Ectodermal cell (in vitro differentiated cells): ENCODE data around the gene STX7.

ENCODE experiments used
- H3K27ac ChIP-seq: 2 replicates; pipeline ENCODE4 v1.7.0; 2013; ENCODE audit warnings: mild to moderate bottlenecking, low read depth, low read length; ENCODE audit not compliant: insufficient read depth, poor library complexity, severe bottlenecking
- H3K27me3 ChIP-seq: 2 replicates; pipeline ENCODE4 v1.7.0; 2013; ENCODE audit warnings: mild to moderate bottlenecking, low read length; ENCODE audit not compliant: insufficient read depth, control insufficient read depth, poor library complexity, severe bottlenecking
- H3K36me3 ChIP-seq: one replicate; pipeline ENCODE4 v1.7.0; 2013; ENCODE audit warnings: low read length; ENCODE audit not compliant: control insufficient read depth, insufficient read depth
- H3K4me1 ChIP-seq: one replicate; pipeline ENCODE4 v1.7.0; 2013; ENCODE audit warnings: low read length; ENCODE audit not compliant: control insufficient read depth, insufficient read depth
- H3K4me3 ChIP-seq: 2 replicates; pipeline ENCODE4 v1.7.0; 2013; ENCODE audit warnings: low read depth, low read length, control low read depth; ENCODE audit not compliant: insufficient read depth
- H3K9me3 ChIP-seq: 2 replicates; pipeline ENCODE4 v1.7.0; 2013; ENCODE audit warnings: mild to moderate bottlenecking, low read length, moderate library complexity; ENCODE audit not compliant: control insufficient read depth
- WGBS, 2 experiments: methylation state at CpG; one replicate each; pipeline ENCODE4 v1.1.7; 2013; ENCODE audit warnings: missing lambda C conversion rate in 2 of 2; 5-methylcytosine and 5-hydroxymethylcytosine counted together

STX7 gene

GRCh38 chr6:132401618-132402285, 111.2 kb downstream of the STX7 start:
- 9 to 11% methylated on average over 35 of the region's 35 CpGs for WGBS, 2 experiments
- Histone ChIP-seq H3K27ac (no peak overlapping the region), H3K4me1 (peaks cover 3% of the 10 kb centered on the region), H3K27me3 (peaks cover 47% of the 10 kb centered on the region), H3K9me3 (no peaks in the 10 kb centered on the region), H3K36me3 (no peaks in the 10 kb centered on the region), H3K4me3 (peak overlapping the region; percentile 70)

DNA sequence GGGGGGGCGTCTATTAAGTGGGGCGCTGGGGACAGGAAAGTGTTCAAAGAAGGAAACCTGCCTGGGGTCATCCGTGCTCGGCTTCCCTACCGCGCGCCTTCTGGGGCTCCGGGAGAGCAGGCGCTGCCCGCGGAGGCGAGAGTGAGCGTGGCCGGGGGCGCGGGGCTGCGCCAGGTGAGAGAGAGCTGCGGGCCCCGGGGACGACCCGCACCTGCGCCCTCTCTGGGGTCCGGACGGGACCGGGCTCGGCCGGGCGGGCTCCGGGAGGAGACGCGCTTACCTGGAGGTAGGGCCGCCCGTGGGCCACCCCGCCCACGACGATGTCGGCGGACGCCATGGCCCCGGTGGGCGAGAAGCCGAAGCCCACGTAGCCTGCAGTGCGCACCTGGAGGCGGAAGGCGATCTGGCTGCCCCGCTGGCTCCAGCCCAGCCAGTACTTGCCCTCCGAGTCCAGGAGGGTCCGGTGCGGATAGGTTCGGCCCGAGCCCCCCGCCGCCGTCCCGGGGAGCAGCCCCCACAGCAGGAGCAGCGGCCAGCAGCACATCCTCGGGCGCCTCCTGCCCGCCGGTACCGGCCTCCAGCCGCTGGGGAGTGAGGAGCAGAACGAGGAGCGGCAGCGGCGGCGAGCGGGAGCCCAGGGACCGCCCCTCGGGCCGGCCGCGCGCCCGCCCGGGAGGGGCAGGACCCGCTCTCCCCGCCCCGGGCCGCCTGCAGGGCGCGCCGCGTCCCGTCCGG, 111.9 kb downstream of the STX7 start, which contains the start of gene MOXD1:
MOXD1 (minus strand) TSS at position 593 of the 735 bp plus-strand sequence; CDS start at position 544, 49 bp downstream.
- Histone ChIP-seq H3K4me3 (peak within 1 kb of the TSS; percentile 70), H3K27ac (no peak within 1 kb of the TSS), H3K27me3 (peaks cover 47% of the 10 kb centered on the region), H3K36me3 (no peaks in the 10 kb centered on the region), H3K9me3 (no peaks in the 10 kb centered on the region), H3K4me1 (peaks cover 3% of the 10 kb centered on the region)
- WGBS, 2 experiments = 0 to 1% methylated on average over 87 of the region's 87 CpGs

DNA sequence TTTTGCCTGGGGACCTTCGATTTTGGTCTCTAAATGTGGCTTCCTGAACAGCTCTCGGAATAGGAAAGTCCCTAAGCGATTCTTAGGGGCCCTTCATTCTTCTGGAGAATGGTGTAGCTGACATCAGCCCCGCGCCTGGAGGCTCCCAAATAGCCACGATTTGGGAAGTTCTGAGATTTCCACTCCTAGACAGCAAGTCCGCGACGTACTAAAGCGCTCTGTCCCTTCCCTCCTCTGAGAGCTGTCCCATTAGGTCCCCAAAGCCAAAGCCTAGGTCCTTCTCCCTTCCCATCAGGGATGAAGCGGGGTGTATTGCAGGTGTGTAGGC, 112.4 kb downstream of the STX7 start:
- WGBS, 2 experiments = 14 to 15% methylated on average over 11 of the region's 11 CpGs
- peak overlapping the region; percentile 70 for H3K4me3 ChIP-seq
- H3K27me3 ChIP-seq = peaks cover 47% of the 10 kb centered on the region
- H3K36me3 ChIP-seq = no peaks in the 10 kb centered on the region
- H3K27ac ChIP-seq = no peak overlapping the region
- H3K9me3 ChIP-seq = no peaks in the 10 kb centered on the region
- peaks cover 3% of the 10 kb centered on the region for H3K4me1 ChIP-seq

DNA sequence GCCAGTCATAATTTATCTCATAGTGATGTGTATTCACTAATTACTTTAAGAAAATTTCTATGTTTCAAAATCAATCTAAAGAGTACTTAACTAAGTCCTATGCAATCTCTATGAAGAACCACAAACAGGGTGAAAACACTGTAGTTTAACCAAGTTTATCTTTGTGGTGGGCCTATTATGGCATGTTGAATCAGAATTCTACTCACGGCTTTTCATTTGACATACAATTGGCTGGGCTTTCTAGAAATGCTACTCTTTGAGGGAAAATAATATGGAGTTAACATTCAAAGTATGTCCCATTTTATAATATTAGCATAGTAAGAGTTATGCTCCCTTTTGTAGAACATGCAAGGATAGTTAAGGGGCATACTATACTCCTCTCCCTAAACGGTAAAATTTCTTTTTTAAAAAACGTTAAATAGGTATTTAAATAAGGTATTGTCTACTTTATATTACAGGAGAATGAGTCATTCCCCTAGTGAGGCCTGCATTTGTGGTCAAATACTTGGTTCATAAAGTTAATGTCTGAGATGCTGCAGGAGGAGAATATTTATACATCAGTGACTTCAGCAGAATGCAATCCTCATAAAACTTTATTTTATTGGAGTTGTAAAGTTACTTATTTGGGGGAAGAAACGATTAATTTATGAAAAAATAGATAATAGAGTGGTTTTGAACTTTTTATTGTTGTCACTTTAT, 113.4 kb downstream of the STX7 start:
- Histone ChIP-seq H3K4me3 (no peak overlapping the region), H3K36me3 (no peaks in the 10 kb centered on the region), H3K27me3 (peaks cover 47% of the 10 kb centered on the region), H3K27ac (no peak overlapping the region), H3K4me1 (no peaks in the 10 kb centered on the region), H3K9me3 (no peaks in the 10 kb centered on the region)
- WGBS, 2 experiments = 64 to 100% methylated on average over 1 to 3 of the region's 4 CpGs
